ENCODE measurements around the gene ADAMTS1.

DNA sequence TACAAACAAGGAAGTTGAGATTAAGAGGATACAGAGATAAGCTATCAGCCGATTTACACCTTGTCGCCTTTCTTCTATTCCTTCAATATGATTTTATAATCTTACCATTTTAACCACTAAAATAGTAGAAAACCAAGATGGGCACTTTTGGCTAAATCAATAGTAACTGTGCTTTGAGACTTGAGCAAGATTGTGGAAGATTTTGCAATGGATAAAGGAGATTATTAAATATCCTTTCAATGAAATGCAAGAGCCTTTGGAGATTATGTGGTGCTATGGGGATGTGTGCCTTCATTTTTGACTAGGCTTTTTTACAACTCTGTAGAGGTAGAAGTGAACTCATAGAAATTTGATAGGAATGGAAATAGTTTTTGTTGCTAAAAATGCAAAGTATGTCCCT is 33.7 kb downstream of the ADAMTS1 start:
- TF ChIP-seq, protein P1, sequence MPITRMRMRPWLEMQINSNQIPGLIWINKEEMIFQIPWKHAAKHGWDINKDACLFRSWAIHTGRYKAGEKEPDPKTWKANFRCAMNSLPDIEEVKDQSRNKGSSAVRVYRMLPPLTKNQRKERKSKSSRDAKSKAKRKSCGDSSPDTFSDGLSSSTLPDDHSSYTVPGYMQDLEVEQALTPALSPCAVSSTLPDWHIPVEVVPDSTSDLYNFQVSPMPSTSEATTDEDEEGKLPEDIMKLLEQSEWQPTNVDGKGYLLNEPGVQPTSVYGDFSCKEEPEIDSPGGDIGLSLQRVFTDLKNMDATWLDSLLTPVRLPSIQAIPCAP (CRISPR knock-in tag; IDR thresholded peaks at IDR 0.05), result no peak
- TF ChIP-seq, protein P2, sequence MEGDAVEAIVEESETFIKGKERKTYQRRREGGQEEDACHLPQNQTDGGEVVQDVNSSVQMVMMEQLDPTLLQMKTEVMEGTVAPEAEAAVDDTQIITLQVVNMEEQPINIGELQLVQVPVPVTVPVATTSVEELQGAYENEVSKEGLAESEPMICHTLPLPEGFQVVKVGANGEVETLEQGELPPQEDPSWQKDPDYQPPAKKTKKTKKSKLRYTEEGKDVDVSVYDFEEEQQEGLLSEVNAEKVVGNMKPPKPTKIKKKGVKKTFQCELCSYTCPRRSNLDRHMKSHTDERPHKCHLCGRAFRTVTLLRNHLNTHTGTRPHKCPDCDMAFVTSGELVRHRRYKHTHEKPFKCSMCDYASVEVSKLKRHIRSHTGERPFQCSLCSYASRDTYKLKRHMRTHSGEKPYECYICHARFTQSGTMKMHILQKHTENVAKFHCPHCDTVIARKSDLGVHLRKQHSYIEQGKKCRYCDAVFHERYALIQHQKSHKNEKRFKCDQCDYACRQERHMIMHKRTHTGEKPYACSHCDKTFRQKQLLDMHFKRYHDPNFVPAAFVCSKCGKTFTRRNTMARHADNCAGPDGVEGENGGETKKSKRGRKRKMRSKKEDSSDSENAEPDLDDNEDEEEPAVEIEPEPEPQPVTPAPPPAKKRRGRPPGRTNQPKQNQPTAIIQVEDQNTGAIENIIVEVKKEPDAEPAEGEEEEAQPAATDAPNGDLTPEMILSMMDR (IDR thresholded peaks at IDR 0.05), result no peak
- TF ChIP-seq CREM (CRISPR knock-in tag; IDR thresholded peaks at IDR 0.05) (no peak), HMGA2 (CRISPR knock-in tag; IDR thresholded peaks at IDR 0.05) (no peak), FOXP1 (CRISPR knock-in tag; IDR thresholded peaks at IDR 0.05; ENCODE audit: borderline replicate concordance) (no peak)

Measured in WTC11 (cell line).